DMS153 (cell line): Measurements from ENCODE around the gene S100A16.

Experiments used
- DNase-seq: peaks from one replicate; lab custom pipeline; 2025; lab: John Stamatoyannopoulos, UW

S100A16 gene

DNA sequence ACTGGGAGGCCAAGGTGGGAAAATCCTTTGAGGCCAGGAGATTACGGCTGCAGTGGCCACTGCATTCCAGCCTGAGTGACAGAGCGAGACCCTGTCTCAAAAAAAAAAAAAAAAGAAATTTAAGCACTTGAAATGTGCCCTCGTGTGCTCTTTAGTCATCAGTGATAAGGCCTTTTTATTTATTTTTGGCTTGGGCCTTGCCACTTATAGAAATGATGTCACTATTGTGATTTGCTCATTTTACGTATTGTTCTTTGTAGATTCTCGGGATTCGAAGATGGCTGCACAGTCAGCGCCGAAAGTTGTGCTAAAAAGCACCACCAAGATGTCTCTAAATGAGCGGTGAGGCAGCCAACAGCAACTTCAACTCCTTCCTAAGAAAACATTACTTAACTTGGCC lies 23.4 kb upstream of the S100A16 start:
- DNase-seq: no peak

DNA sequence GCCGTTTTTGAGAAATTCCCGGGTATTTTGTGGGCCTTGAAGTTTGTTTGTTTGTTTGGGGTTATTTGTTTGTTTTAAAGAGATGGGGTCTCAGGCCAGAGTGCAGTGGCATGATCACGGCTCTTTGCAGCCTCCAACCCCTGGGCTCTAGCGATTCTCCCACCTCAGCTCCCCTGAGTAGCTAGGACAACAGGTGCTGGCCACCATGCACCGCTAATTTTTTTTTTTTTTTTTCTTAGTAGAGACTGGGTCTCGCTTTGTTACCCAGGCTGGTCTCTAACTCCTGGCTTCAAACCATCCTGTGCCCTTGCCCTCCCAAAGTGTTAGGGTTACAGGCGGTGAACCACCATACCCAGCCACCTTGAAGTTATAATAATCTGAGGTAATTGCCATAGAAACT lies 22.9 kb upstream of the S100A16 start:
- DNase-seq: no peak

DNA sequence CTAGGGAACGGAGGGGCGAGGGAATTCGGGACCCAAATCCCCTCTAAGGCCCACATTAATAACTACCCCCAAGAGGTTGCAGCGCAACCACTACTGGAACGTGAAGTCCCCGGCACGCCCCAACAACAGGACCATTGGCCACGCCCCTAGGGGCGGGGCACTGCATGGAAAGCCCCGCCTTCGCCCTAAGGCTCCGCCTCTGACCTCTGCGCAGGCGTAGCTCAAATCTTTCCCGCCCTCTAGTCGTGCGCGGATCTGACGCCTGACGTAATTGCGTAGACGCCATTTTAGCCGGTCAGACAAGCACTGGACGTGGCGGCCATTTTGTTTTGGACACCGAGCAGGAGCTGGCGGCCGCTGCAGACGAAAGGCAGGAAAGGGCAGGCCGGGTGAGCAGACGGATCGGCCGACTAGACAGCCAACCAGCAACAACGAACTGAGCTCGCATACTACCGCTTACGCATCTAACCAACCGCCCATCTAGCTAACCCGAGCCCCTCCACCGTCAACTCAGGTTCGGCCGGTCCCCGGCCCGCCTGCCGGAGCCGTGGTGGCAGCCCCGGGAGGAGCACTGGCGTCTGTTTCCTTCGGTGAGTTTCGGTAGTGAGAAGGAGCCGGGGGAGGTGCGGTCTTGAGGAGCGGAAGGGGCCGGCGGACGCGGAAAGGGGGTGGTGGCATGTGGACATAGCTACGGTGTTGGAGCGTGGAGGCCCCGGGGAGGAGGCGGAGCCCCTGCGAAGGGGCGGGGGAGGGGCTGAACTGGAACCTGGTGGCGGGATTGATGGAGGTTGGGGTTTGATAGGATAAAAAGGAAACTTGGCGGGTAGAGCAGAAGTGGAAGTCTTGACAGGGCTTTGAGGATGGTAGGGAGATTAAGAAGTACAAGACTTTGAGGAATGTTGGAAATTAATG lies 21.1 kb upstream of the S100A16 start, which contains the start of gene CHTOP:
Gene CHTOP (plus strand): TSS at position 313 of the 912 bp plus-strand sequence. CDS start 2,523 bp downstream, outside the sequence.
- DNase-seq: peak; percentile 98

DNA sequence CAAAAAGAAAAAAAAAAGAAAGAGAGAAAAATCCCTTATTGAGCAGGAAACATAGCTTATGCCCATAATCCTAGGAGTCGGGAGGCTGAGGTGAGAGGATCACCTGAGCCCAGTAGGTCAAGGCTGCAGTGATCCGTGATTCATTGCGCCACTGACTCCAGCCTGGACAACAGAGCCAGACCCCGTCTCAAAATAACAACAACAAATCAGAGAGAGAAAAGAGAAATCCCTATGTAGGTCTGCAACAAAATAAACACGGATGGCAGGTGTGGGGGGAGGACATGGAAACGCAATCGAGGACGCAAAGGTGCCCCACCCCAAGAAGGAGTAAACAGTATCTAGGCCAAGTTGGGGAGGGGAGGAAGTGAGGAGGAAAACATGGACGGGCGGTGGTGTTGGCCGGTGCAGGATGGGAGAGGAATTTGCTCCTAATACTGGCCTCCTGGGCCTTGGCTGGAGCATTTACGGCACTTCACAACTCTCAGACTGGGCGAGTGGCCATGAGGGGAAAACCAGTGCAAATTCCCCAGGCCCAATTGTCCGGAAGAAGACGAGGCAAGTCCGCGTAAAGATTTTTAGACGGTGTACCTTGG lies 20.3 kb upstream of the S100A16 start:
- peak; percentile 15 for DNase-seq

DNA sequence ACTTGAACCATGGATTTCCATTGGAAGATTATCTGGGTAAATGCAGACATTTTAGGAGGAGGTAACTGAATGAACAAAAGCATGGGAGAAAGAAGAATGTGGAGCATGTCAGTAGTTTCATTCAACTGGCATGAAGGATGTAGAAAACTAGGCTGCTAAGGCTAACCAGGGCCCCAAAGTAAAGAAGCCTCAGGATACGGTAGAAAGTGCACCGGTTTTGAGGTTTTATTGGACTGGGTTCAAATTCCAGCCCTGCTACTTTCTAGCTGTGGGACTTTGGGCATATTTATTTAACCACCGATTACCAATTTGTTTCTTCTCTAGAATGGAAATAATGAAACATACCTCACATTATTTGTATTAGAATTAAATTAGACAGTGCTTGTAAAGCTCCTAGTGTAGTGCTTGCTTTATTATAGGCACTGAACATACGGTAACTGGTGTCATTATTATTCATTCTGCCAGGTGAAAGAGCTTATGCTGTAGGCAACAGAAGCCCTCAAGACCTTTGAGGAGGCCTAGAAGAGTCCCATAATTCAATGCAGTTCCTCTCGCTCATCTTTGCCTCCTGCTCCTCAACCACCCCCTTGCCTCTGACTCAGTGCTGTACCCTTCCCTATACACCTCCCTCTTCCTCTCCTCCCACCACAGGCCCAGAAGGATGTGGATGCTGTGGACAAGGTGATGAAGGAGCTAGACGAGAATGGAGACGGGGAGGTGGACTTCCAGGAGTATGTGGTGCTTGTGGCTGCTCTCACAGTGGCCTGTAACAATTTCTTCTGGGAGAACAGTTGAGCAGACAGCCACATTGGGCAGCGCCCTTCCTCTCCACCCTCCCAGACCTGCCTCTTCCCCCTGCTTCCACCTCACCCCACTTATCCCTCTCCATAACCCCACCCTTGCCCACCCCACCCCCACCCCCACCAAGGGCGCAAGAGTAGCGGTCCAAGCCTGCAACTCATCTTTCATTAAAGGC lies 18.4 kb upstream of the S100A16 start:
- DNase-seq: no peak

DNA sequence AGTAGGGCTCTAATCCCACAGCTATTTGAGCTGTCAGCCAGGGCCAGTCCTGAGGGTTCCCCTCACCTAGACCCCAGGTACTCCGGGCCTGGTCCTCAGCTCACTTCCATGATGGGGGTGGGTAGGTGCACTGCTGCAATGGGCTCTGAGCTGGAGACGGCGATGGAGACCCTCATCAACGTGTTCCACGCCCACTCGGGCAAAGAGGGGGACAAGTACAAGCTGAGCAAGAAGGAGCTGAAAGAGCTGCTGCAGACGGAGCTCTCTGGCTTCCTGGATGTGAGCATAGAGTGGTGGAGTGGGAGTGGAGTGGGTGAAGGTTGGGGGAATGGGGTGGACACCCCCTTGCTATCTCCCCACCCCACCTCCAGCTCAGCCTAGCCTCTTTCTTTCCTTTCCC lies 17.4 kb upstream of the S100A16 start:
- DNase-seq: no peak

DNA sequence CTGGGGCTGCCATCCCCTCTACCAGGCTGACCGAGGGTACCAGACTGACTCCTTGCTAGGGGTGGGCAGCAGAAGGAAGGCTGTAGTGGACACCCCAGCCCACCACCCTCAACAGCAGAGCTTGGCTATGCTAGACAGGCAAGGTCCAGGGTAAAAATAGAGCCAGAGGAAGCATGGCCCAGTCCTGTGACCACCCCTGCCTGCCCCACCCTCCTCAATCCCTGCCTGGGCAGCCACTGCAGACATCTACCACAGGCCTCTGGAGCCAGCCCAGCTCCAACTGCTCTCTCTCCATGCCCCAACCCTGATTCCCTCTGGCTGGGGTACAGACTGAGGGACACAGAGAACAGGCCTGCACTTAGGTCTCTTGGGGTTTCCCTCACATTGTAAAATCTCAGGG lies 17.0 kb upstream of the S100A16 start:
- DNase-seq: no peak

DNA sequence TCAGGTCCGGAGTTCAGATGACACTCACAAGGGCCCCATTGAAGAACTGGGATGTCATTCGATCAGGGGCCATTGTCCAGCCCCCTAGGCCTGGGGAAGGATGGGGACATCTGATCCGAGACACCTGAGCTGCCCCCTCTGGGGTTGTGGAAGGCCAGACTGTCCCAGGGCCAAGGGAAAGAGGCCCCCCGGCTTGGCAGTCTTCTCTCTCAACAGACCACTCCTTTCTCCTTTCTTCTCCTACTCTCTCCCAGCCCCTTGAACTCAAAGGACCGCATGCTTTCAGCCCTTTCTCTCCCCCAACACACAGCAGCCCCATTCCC lies 16.4 kb upstream of the S100A16 start:
- DNase-seq: no peak

DNA sequence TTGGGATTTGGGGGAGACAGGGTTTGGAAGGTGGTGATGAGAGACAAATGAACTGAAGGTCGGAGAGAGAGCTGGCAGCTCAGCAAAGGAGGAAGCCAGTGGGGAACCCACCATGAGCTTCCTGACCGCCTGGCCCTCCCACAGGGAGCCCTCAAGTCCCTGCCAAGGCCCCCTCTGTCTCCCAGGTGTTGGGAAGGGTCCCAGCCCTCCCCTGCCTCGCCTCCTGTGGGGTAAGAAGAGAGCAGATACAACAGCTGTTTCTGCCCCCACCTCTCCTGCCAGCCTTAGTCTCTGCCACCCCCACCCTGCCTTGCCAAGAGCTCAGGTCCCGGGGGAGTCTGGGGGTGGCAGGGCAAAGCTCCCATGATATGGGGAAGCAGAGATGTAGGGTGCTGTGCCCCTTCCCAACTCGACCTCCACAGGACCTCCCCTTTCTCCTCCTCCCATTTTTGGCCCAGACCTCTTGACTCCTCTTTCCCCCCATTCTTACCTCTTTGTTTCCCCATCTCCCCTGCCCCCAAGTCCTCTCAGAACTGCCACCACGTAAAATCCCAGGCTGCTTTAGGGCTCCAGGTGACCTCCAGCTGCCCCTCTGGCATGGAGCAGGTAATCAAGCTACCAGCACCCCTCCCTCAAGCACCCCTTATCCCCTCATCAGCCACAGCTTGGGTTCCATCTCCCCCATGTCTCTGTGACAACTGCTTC lies 15.9 kb upstream of the S100A16 start:
- no peak for DNase-seq

DNA sequence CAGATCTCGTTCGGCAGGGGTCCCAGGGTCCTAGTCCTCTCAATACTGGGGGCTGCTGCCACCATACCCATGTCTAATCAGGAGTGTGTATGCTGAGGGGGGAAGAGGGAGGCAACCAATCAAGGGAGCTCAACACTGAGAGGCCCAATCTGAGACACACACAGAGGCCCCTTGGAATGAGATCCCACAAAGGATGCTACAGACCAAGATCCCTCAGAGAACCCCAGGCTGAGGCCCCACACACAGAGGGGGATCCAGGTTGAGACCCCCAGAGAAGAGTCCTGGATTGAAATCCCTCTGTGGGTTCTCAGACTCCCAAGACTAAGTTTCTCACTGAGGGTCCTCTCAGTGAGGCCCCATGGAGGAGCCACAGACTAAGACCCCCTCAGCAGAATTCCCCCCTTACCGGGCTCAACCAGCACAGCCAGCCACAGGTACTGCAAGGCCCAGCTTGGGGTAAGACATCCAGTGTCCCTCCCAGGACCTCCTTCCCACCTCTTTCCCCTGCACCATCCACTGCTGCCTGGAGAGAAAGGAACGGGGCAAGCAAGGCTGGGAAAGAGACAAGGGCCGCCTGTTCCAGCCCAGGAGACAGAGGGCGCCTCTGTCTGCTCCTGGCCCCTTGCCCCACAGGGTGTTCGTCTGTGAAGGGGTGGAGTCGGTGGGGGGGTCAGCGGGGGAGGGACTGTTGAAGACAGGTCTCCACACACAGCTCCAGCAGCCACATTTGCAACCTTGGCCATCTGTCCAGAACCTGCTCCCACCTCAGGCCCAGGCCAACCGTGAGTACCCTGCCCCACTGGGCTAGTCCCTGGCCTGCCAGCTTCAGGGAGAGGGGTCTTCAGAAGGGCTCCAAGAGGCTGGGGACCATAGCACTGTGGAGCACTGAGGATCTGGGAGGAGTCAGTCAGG lies 15.0 kb upstream of the S100A16 start, which contains the start of gene S100A1:
Gene S100A1 (plus strand): TSS at position 720 of the 912 bp plus-strand sequence. CDS start 2,088 bp downstream, outside the sequence.
- DNase-seq: no peak

DNA sequence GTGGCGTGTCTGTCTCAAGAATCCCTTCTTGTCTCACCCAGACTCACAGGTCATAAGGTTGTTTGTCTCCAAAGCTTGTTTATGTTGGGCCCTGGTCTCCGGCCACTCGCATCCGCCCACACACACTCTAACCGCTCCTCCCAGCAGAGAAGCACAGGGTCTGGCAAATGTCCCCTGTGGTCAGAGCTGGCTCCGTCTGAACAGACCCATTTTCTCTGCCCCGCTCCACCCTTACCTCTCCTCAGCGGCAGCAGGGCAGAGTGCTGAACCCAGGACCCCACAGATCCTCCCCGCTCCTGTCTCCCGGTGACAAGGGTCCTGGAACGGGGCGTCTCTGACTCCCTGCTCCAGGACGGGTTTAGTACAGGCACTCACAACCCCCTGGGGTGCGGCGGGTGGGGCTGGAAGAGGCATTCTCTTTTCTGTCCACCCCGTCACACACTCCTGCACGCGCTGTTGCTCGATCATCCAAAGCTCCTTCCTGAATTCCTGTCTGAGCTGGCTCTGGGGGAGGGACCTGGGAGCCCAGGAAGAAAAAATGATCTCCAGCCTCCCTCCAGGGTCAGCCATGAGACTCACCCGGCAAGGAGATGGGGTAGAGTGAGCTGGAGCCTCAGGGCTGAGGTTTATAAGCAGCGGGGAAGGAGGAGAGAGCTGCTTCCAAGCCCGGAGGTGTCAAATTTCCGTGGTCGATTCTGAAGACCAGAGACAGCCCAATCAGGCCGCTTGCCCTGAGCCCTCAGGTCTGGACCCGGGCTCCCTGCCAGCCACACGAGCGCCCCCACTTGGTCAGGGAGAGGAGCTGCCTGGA lies 14.2 kb upstream of the S100A16 start, which contains the start of gene S100A13:
Gene S100A13 (minus strand): TSS at position 602 of the 811 bp plus-strand sequence. CDS start 1,033 bp downstream, outside the sequence.
- peak; percentile 87 for DNase-seq

DNA sequence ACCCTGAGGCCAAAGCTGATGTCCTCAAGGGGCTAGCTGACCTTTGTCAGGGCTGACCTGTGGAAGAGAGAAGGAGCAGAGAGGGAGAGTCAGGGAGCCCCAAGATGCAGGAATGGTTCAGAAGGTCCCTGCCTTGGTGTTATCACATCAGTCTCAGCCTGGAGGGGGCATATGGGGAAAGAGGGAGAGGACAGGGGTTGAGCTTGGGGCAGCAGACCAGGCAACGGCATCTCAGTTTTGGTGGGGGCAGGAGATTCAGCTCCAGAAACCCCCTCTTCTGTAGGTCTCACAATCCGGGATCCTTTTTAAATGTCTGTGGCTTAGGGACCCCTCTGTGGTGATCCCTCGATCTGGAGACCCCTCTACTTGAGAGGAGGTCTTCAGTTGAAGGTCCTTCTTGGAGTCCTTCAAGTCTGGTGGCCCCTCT lies 13.6 kb upstream of the S100A16 start:
- no peak for DNase-seq

DNA sequence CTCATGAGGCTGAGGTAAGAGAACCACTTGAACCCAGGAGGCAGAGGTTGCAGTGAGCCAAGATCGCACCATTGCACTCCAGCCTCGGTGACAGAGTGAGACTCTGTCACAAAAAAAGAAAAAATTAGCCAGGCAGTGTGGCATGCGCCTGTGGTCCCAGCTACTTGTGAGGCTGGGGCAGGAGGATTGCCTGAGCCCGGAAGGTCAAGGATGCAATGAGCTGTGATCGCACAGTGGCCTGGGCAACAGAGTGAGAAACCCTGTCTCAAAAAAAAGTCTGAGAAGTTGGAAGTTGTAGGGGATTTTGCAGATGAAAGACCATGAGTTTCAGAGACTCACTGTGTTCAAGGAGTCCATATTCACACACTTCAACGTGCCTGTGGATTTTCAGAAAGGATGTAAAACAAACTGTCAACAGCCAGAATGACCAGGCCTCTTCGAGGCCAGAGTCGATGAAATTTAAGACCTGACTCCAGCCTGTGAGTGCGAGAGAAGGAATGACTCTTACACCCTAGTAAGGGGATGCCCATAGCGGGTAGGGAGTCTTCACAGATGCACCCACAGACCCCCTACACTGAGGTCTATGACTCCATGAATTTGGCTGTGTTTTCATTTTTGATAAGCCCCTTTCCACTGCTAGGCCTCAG lies 12.2 kb upstream of the S100A16 start:
- DNase-seq: no peak

DNA sequence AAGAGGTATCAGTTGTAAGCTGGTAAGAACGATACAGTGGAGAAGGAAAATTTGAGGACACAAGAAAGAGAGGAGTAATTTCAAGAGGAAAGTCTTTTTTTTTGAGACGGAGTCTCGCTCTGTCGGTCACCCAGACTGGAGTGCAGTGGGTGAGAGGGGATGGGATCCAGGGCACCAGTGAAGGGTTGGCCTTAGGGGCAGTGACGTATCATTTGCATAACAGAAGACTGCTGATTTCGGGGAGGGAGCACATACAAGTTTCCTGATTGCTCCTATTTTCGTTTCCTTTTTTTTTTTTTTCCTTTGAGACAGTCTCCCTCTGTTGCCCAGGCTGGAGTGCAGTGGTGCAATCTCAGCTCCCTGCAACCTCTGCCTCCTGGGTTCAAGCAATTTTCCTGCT lies 10.2 kb upstream of the S100A16 start:
- no peak for DNase-seq

DNA sequence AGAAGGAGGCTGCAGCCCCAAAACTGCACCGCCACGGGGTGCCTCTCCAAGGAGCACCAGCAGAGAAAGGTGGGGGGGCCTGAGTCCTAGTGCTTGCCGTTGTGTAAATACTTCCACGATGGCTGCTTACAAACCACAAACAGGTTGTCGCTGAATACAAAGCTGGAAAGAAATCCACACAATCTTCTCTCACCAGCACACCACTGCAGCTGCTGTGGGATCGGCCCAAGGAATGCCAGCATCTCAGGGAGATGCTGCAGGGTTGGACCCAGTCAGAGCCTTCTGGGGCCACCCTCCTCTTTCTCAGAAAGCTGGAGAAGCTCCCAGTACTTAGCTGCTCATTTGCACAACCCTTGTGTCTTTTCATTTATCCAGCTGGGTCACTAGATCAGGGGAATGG lies 6.2 kb upstream of the S100A16 start:
- DNase-seq: no peak

DNA sequence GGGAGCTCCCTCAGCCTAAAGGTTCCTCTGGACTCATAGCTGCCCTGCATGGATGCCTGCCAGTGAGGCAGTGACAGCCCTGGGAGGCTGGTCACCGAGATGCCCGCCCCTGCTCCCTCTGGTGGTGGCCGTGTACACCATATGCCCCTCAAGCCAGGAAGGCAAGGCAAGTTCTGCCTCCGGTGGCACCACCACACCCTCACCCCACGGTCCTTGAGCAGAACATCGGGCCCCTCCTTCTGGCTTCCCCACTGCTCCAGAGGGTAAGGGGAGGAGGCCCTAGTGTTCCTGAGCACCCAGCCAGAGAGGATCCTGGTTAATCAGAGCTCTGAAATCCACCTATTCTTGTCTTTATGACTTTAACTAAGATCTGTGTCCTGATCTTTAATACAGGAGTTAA lies 4.7 kb upstream of the S100A16 start:
- peak; percentile 54 for DNase-seq

DNA sequence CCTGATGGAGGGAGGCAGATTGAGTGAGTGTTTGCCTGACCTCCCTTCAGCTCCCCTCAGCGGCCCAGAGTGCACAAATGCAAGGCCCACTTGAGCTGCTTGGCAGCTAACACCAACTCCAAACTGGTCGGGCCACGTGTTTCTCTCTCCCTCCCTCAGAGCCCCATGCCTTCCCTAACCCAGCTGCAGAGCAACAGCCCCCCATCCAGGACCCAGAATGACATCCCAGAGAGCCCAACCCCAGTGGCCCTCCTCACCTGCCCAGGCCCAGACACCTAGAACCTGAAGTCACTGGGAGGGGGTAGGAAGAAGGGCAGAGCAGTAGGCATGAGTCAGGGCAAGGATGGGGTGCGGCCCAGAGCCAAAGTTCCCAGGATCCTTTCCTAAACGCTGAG lies 4.0 kb upstream of the S100A16 start:
- no peak for DNase-seq

DNA sequence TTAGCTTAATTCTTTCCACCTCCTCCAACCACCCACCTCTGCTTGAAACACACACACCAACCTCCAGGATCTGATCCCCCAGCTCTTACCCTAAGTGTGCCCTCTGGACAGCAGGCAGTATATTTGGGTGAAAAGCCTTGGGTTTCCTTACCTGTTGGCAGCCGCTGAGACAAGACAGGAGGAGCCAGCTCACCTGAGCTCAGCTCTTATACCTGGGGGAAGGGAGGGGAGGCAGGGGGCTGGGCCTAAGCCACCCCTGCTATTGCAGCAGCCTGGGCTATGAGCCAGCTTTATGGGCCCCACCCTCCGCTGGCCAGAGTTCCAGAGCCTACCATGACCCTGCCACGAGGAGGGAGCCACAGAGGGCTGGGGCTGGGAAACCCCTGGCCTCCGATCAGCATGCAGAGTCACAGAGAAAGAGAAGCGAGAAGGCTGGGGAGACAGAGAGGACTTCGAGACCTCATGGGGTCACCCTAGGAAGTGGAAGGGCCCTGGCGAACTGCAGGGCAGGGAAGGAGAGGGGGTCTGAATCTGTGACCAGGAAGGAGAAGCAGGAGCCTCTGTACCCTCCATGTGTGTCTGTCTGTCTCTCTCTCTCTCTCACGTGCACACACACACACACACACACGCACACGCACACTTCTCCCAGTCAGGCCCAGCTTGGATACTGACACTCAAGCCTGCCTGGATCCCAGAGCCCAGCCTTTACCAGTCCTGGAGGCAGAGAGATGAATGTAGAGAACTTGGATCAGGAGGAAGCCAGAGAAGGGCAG lies 3.4 kb upstream of the S100A16 start, which contains the start of gene S100A14:
Gene S100A14 (minus strand): TSS at position 182 of the 773 bp plus-strand sequence. CDS start 467 bp downstream, outside the sequence.
- DNase-seq: peak; percentile 45
